Measurements from ENCODE around the gene SMIM45.

- TF ChIP-seq EZH2 (IDR thresholded peaks at IDR 0.05), result no peak
- no peak for TF ChIP-seq POLR2AphosphoS5 (IDR thresholded peaks at IDR 0.05; ENCODE audit: borderline replicate concordance, low read depth, low read length)
- TF ChIP-seq FOXP2 (optimal IDR thresholded peaks at IDR 0.05; ENCODE audit: control extremely low read depth, extremely low read length, insufficient read depth), result no peak
These were observed 15.1 kb upstream of the SMIM45 start for GRCh38 chr22:41936894-41937169.
